SK-N-SH (cell line): ENCODE results near the gene TRIM28. TPM values are rescaled to one million over a fixed set of nuclear protein-coding genes. Genes with fewer than 3 reads are reported as not detected.

Experiments
- CTCF ChIA-PET: fragments of 300-600, 350-600 bp; formaldehyde crosslinking; extraction: SDS; loops from one replicate; lab custom pipeline; 2021; lab: Yijun Ruan, JAX
- POLR2A ChIA-PET: fragments of 350-600 bp; sonication (Branson Sonifier 250); formaldehyde crosslinking; extraction: SDS; loops from one replicate; lab custom pipeline; 2020; ENCODE audit warnings: antibody characterized with exemption, inconsistent platforms; lab: Yijun Ruan, JAX
- DNase-seq: peaks from one replicate; pipeline ENCODE4 v3.0.0; 2012
- H2AFZ ChIP-seq: fragments of 200-600 bp; sonication (generic); 2 replicates; pipeline ENCODE4 v1.8.1; 2016; ENCODE audit warnings: antibody characterized with exemption, mild to moderate bottlenecking, low read depth
- H3F3A ChIP-seq: fragments of 200-600 bp; sonication (generic); replicated peaks from 2 replicates; pipeline ENCODE3; 2016; ENCODE audit warnings: antibody characterized with exemption, mild to moderate bottlenecking; ENCODE audit not compliant: insufficient read depth
- H3K27ac ChIP-seq, 2 experiments: fragments of 200-500 bp in 1 of 2; fragments of 200-600 bp in 1 of 2; sonication (Bioruptor generic) in 1 of 2; sonication (generic), shearing (Covaris generic) in 1 of 2; 2 replicates each; pipeline versions ENCODE4 v1.5.1 to v1.6.1; 2014 to 2016; ENCODE audit warnings: low read depth in 2 of 2, inconsistent platforms in 1 of 2, low read length in 1 of 2, mild to moderate bottlenecking in 1 of 2, mixed read lengths in 1 of 2
- H3K27me3 ChIP-seq: fragments of 200-600 bp; sonication (generic), shearing (Covaris generic); 2 replicates; pipeline ENCODE4 v1.6.1; 2016; ENCODE audit warnings: mixed run types; ENCODE audit not compliant: insufficient read depth
- H3K36me3 ChIP-seq, 2 experiments: fragments of 200-500 bp in 1 of 2; fragments of 200-600 bp in 1 of 2; sonication (Bioruptor generic) in 1 of 2; sonication (generic) in 1 of 2; replicated peaks in 1 of 2; 2 replicates each; pipeline versions ENCODE3 to v1.5.1; 2014 to 2016; ENCODE audit warnings: low read length in 1 of 2, mild to moderate bottlenecking in 1 of 2; ENCODE audit not compliant: insufficient read depth in 2 of 2, control insufficient read depth in 1 of 2
- H3K4me1 ChIP-seq, 2 experiments: fragments of 200-500 bp in 1 of 2; fragments of 200-600 bp in 1 of 2; sonication (Bioruptor generic) in 1 of 2; sonication (generic), shearing (Covaris generic) in 1 of 2; 2 replicates each; pipeline versions ENCODE4 v1.5.1 to v1.6.1; 2014 to 2016; ENCODE audit warnings: low read depth in 1 of 2, low read length in 1 of 2, mixed run types in 1 of 2; ENCODE audit not compliant: insufficient read depth in 2 of 2, control insufficient read depth in 1 of 2
- H3K4me2 ChIP-seq: fragments of 200-600 bp; sonication (generic), shearing (Covaris generic); 2 replicates; pipeline ENCODE4 v1.6.1; 2017; ENCODE audit warnings: mixed run types
- H3K4me3 ChIP-seq, 2 experiments: fragments of 200-500 bp in 1 of 2; fragments of 200-600 bp in 1 of 2; sonication (Bioruptor generic) in 1 of 2; sonication (generic), shearing (Covaris generic) in 1 of 2; 2 replicates each; pipeline versions ENCODE4 v1.5.1 to v1.8.1; 2014 to 2016; ENCODE audit warnings: low read depth in 2 of 2, inconsistent platforms in 1 of 2, low read length in 1 of 2, mild to moderate bottlenecking in 1 of 2, mixed read lengths in 1 of 2, moderate library complexity in 1 of 2
- H3K79me2 ChIP-seq: fragments of 200-600 bp; sonication (generic); 2 replicates; pipeline ENCODE4 v1.8.1; 2017; ENCODE audit warnings: mild to moderate bottlenecking; ENCODE audit not compliant: insufficient read depth
- H3K9ac ChIP-seq: fragments of 200-600 bp; sonication (generic); 2 replicates; pipeline ENCODE4 v1.6.1; 2017; ENCODE audit warnings: mixed run types
- H3K9me2 ChIP-seq: fragments of 200-600 bp; sonication (generic); 2 replicates; pipeline ENCODE4 v1.6.1; 2017; ENCODE audit warnings: mixed run types
- H3K9me3 ChIP-seq: fragments of 200-600 bp; sonication (generic); 2 replicates; pipeline ENCODE4 v1.6.1; 2017; ENCODE audit warnings: mixed run types, mild to moderate bottlenecking, moderate library complexity
- H4K20me1 ChIP-seq: fragments of 200-600 bp; sonication (generic); 2 replicates; pipeline ENCODE4 v1.6.1; 2017; ENCODE audit warnings: mild to moderate bottlenecking, mixed run types; ENCODE audit not compliant: insufficient read depth
- CHD2 ChIP-seq: fragments of 150-350 bp; IDR thresholded peaks from 2 replicates; pipeline ENCODE4 v1.6.1; 2018; ENCODE audit warnings: low read length; ENCODE audit not compliant: partially characterized antibody
- ELF1 ChIP-seq: IDR thresholded peaks from 2 replicates; pipeline ENCODE4 v1.4.0; 2012
- EP300 ChIP-seq, 2 experiments: IDR thresholded peaks; 2 replicates each; pipeline versions ENCODE4 v1.4.0 to v1.6.1; 2012; ENCODE audit warnings: borderline replicate concordance in 1 of 2, low read depth in 1 of 2, low read length in 1 of 2
- EZH2phosphoT487 ChIP-seq: fragments of 200-600 bp; sonication (generic); IDR thresholded peaks from 2 replicates; pipeline ENCODE4 v1.6.1; 2017; ENCODE audit warnings: low read depth, mixed run types, mild to moderate bottlenecking, antibody characterized with exemption, moderate library complexity, borderline replicate concordance
- FOXJ3 ChIP-seq: sonication (generic); formaldehyde crosslinking; IDR thresholded peaks from 2 replicates; pipeline ENCODE4 v1.5.1; 2020; ENCODE audit warnings: mild to moderate bottlenecking, missing genetic modification reagents
- GABPA ChIP-seq: IDR thresholded peaks from 2 replicates; pipeline ENCODE4 v1.4.0; 2012; ENCODE audit warnings: low read depth, mild to moderate bottlenecking
- JUND ChIP-seq: IDR thresholded peaks from 2 replicates; pipeline ENCODE4 v1.4.0; 2012
- MEF2A ChIP-seq: IDR thresholded peaks from 2 replicates; pipeline ENCODE4 v1.4.0; 2012; ENCODE audit warnings: low read depth, borderline replicate concordance
- MXI1 ChIP-seq: IDR thresholded peaks from 2 replicates; pipeline ENCODE4 v1.6.1; 2012; ENCODE audit warnings: mild to moderate bottlenecking, low read depth, low read length, improper control_type of control experiment
- NRF1 ChIP-seq: IDR thresholded peaks from 2 replicates; pipeline ENCODE4 v1.6.1; 2012; ENCODE audit warnings: low read depth, mild to moderate bottlenecking, low read length
- RAD21 ChIP-seq: IDR thresholded peaks from 2 replicates; pipeline ENCODE4 v1.6.1; 2012; ENCODE audit warnings: mild to moderate bottlenecking, low read length
- RCOR1 ChIP-seq: fragments of 150-350 bp; IDR thresholded peaks from 2 replicates; pipeline ENCODE4 v1.6.1; 2017; ENCODE audit warnings: antibody characterized with exemption, low read length
- RFX5 ChIP-seq: IDR thresholded peaks from 2 replicates; pipeline ENCODE4 v1.6.1; 2012; ENCODE audit warnings: mild to moderate bottlenecking, improper control_type of control experiment, low read length
- RXRA ChIP-seq: IDR thresholded peaks from 2 replicates; pipeline ENCODE4 v1.4.0; 2012; ENCODE audit warnings: low read depth, mild to moderate bottlenecking, borderline replicate concordance
- SMC3 ChIP-seq: IDR thresholded peaks from 2 replicates; pipeline ENCODE4 v1.6.1; 2012; ENCODE audit warnings: low read depth, low read length, improper control_type of control experiment
- TAF1 ChIP-seq: IDR thresholded peaks from 2 replicates; pipeline ENCODE4 v1.6.1; 2012; ENCODE audit warnings: low read depth, mild to moderate bottlenecking, low read length, moderate library complexity, borderline replicate concordance
- TCF12 ChIP-seq: IDR thresholded peaks from 2 replicates; pipeline ENCODE4 v1.4.0; 2012
- WGBS: methylation state at CpG from one replicate; pipeline ENCODE4 v1.1.6; 2017; ENCODE audit warnings: low lambda C conversion rate; 5-methylcytosine and 5-hydroxymethylcytosine counted together
- polyA plus RNA-seq, 3 experiments: library from polyadenylated mRNA; depleted of rRNA; stranded (reverse); fragments of >200 nt; gene quantifications; 2 replicates each; pipeline ENCODE4 v1.2.3, GENCODE V29; 2012
- TF ChIP-seq, protein P1 (sequence below): fragments of 150-350 bp; IDR thresholded peaks from 2 replicates; pipeline ENCODE4 v1.6.1; 2016; ENCODE audit warnings: mild to moderate bottlenecking, low read depth, low read length
- TF ChIP-seq, protein P2 (sequence below): fragments of 150-350 bp; IDR thresholded peaks from 2 replicates; pipeline ENCODE4 v1.6.1; 2017; ENCODE audit warnings: antibody characterized with exemption, low read length, low read depth, borderline replicate concordance

Gene TRIM28
- polyA plus RNA-seq, 1 of the 3 experiments (the other 2 are of a cell fraction) = 594 TPM

DNA sequence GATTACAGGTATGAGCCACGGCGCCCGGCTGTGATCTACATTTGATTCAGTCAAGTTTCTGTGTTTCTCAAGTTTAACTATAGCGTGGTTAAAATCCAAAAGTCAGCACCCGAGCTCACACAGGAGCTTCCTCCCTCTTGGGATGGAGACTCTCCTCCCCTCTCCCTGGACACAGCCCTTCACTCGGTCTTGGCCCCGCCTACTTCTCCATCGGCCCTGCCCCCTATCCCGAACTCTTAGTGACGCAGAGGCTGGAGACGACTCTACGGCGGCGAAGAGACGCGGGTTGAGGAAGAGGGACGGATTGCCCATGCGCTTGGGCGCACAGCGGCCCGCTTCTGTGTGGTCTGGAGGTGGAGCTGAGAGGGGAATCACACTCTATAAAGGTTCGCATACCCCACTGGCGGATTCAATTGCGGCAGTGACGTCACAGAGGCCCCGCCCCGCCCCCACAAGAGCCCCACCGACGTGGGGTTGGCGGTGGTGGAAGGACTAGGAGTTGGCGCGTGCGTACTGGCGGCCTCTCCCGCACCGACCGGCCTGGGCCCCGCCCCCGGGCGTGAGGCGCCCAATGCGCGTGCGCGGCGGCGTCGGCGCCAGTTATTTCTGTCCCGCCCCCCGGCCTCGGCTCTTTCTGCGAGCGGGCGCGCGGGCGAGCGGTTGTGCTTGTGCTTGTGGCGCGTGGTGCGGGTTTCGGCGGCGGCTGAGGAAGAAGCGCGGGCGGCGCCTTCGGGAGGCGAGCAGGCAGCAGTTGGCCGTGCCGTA lies at the start of gene TRIM28 (continued):
- TF ChIP-seq, protein P1, sequence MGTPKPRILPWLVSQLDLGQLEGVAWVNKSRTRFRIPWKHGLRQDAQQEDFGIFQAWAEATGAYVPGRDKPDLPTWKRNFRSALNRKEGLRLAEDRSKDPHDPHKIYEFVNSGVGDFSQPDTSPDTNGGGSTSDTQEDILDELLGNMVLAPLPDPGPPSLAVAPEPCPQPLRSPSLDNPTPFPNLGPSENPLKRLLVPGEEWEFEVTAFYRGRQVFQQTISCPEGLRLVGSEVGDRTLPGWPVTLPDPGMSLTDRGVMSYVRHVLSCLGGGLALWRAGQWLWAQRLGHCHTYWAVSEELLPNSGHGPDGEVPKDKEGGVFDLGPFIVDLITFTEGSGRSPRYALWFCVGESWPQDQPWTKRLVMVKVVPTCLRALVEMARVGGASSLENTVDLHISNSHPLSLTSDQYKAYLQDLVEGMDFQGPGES = no peak
- TF ChIP-seq TAF1 (peak; percentile 88), MEF2A (no peak), GABPA (0 out of 2 replicates have a peak, but pooled peaks have one; percentile 27), RAD21 (0 out of 2 replicates have a peak, but pooled peaks have one; percentile 6), TCF12 (peak; percentile 13; the same call in 1 of the 2 replicates), EP300 (IDR thresholded peaks at IDR 0.05; ENCODE audit: borderline replicate concordance in 1 of 2, low read depth in 1 of 2, low read length in 1 of 2) (no peak), EZH2phosphoT487 (no peak), MXI1 (0 out of 2 replicates have a peak, but pooled peaks have one; percentile 29), SMC3 (no peak), RCOR1 (no peak), JUND (no peak), CHD2 (peak; percentile 25)

DNA sequence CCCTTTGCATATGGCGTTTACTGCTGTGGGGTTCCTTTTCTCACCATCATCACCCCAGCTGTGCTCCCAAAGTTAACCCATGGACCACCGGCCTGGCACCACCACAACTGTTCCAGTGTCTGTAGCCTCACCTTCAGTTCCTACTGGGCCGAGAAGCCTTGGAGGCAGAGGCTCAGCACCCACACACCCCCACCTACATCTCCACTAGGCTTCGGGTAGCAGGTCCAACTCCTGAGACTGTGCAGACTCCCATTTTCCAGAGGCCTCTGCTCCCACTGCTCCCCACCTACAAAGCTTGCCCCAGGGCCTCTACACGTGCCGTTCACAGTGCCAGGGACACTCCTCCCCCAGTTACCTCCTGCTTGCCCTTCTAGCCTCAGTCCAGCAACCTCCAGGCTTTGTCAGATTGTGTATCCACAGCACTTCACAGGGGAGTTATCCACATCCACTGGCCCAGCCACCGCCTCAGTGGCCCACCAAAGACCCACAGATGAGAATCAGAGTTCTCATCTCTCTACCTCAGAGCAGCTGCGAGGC lies 46.2 kb upstream of the TRIM28 start:
- DNase-seq = no peak
- H3K36me3 ChIP-seq = no peaks in the 10 kb centered on the region
- H3K4me2 ChIP-seq = peak overlapping the region; percentile 84; the same call in 1 of the 2 replicates
- peaks cover 0 to 24% of the 10 kb centered on the region in 2 experiments; a peak in 1 of 4 replicates for H3K4me1 ChIP-seq
- WGBS = 79% methylated on average over 8 of the region's 8 CpGs
- peak overlapping the region; percentile 58 to 77; a peak in 3 of 4 replicates for H3K4me3 ChIP-seq
- ChIA-PET CTCF (no interaction called here), POLR2A (no interaction called here)
- H3K9me3 ChIP-seq = no peaks in the 10 kb centered on the region
- no peak overlapping the region for H3K9ac ChIP-seq
- no peak overlapping the region for H3K27ac ChIP-seq
- TF ChIP-seq, protein P2, sequence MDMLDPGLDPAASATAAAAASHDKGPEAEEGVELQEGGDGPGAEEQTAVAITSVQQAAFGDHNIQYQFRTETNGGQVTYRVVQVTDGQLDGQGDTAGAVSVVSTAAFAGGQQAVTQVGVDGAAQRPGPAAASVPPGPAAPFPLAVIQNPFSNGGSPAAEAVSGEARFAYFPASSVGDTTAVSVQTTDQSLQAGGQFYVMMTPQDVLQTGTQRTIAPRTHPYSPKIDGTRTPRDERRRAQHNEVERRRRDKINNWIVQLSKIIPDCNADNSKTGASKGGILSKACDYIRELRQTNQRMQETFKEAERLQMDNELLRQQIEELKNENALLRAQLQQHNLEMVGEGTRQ = no peak
- no peak for TF ChIP-seq NRF1
- no peak for TF ChIP-seq RFX5
- no peak for TF ChIP-seq ELF1
- TF ChIP-seq FOXJ3 (CRISPR knock-in tag) = no peak
- no peak for TF ChIP-seq MXI1
- no peak for TF ChIP-seq RXRA
- peaks cover 3% of the 10 kb centered on the region for H3F3A ChIP-seq
- no peaks in the 10 kb centered on the region; the same call in 1 of the 2 replicates for H3K79me2 ChIP-seq
- H3K27me3 ChIP-seq = no peaks in the 10 kb centered on the region
- no peaks in the 10 kb centered on the region for H3K9me2 ChIP-seq
- no peak overlapping the region for H2AFZ ChIP-seq
- H4K20me1 ChIP-seq = no peaks in the 10 kb centered on the region
